LNCaP clone FGC (cell line): ENCODE data around the gene UGT1A9.
"Not testable (repeated sequence)": the region's sequence is repeated elsewhere in the genome, so short reads cannot be mapped to it uniquely, and the experiment has no call there.

ENCODE experiments used
- DNase-seq: peaks from one replicate; pipeline ENCODE4 v3.0.0-alpha.2; 2011; ENCODE audit warnings: low read depth
- H3K4me3 ChIP-seq: 2 replicates; pipeline ENCODE4 v1.5.1; 2011; ENCODE audit warnings: mild to moderate bottlenecking, low read depth, low read length, control low read depth
- TF ChIP-seq, protein P1 (sequence below): IDR thresholded peaks from 2 replicates; pipeline ENCODE4 v1.5.1; 2012; ENCODE audit warnings: mild to moderate bottlenecking; ENCODE audit not compliant: control insufficient read depth, insufficient read depth; ENCODE audit errors: extremely low read depth

UGT1A9 gene

GRCh38 chr2:233700028-233700635, 28.4 kb downstream of the UGT1A9 start:
- peak; percentile 97 for DNase-seq
- H3K4me3 ChIP-seq = no peak overlapping the region
- TF ChIP-seq, protein P1, sequence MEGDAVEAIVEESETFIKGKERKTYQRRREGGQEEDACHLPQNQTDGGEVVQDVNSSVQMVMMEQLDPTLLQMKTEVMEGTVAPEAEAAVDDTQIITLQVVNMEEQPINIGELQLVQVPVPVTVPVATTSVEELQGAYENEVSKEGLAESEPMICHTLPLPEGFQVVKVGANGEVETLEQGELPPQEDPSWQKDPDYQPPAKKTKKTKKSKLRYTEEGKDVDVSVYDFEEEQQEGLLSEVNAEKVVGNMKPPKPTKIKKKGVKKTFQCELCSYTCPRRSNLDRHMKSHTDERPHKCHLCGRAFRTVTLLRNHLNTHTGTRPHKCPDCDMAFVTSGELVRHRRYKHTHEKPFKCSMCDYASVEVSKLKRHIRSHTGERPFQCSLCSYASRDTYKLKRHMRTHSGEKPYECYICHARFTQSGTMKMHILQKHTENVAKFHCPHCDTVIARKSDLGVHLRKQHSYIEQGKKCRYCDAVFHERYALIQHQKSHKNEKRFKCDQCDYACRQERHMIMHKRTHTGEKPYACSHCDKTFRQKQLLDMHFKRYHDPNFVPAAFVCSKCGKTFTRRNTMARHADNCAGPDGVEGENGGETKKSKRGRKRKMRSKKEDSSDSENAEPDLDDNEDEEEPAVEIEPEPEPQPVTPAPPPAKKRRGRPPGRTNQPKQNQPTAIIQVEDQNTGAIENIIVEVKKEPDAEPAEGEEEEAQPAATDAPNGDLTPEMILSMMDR = no peak

- not testable (repeated sequence) for H3K4me3 ChIP-seq, DNase-seq
Measured at GRCh38 chr2:233700842-233701241, 29.1 kb downstream of the UGT1A9 start.

- H3K4me3 ChIP-seq = no peak overlapping the region
- TF ChIP-seq, protein P1 = no peak
- DNase-seq = no peak
Measured at GRCh38 chr2:233702238-233702637, 30.5 kb downstream of the UGT1A9 start.

- DNase-seq = no peak
- no peak overlapping the region for H3K4me3 ChIP-seq
- TF ChIP-seq, protein P1 = no peak
Measured at GRCh38 chr2:233705911-233706506, 34.3 kb downstream of the UGT1A9 start.

GRCh38 chr2:233706720-233707119, 35.0 kb downstream of the UGT1A9 start:
- TF ChIP-seq, protein P1 = no peak
- no peak for DNase-seq
- H3K4me3 ChIP-seq = no peak overlapping the region

DNA sequence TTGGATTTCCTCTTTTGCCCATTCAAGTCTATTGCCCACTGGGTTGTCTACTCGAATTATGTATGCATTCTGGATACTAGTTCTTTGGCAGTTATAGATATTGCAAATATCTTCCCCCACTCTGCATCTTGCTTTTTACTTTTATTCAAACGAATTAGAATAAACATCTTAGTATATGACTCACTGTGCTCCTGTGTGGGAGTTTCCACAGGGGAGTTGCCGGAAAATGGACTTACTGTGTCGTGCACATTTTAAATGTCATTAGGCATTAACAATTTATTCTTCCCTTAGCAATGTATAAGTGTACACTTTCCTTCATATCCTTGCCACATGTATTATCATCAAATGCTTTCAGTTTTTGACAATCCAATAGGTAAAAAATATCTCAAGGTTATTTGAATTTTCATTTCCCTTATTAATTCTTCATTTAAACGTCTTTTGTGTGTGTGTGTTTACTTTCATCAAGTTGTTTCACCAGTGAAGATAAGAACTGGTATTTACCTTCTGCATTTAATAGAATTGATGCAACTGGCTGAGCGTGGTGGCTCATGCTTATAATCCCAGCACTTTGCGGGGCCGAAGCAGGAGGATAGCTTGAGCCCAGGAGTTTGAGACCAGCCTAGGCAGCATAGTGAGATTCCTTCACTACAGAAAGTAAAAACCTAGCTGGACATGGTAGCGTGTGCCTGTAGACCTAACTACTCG, 36.4 kb downstream of the UGT1A9 start:
- TF ChIP-seq, protein P1 = no peak
- no peak overlapping the region for H3K4me3 ChIP-seq
- DNase-seq = peak; percentile 22

DNA sequence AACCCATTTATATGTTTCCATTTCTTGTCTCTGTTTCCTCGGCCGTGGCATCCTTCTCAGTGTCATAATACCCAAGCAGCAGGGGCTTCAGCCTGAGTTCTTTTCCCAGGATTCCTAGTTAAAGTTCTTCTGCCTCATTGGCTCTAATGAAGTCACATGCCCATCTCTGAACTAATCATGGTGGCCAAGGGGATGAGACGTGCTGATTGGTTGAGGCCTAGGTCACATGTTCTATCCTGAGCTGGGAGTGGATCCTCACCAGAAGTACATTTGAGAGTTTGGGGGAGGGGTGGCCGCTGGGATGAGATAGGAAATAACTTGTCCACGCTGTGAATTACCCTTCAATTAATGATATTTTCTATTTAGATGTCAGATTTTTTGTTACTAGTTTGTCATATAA, 37.2 kb downstream of the UGT1A9 start:
- DNase-seq = no peak
- no peak overlapping the region for H3K4me3 ChIP-seq
- TF ChIP-seq, protein P1 = no peak
